Parathyroid adenoma (tissue), 2 donors: ENCODE measurements around the gene GRID2IP.

Experiments used
- H2AFZ ChIP-seq: fragments of 300-600 bp; sonication (generic); one replicate; pipeline ENCODE4 v1.7.0; 2017; ENCODE audit warnings: antibody characterized with exemption, mild to moderate bottlenecking
- H3K27ac ChIP-seq: fragments of 300-600 bp; sonication (generic); one replicate; pipeline ENCODE4 v1.7.0; 2017
- H3K27me3 ChIP-seq: fragments of 300-600 bp; sonication (generic); one replicate; pipeline ENCODE4 v1.7.0; 2017; ENCODE audit warnings: low read length; ENCODE audit not compliant: control insufficient read depth, insufficient read depth
- H3K36me3 ChIP-seq: fragments of 300-600 bp; sonication (generic); one replicate; pipeline ENCODE4 v1.7.0; 2017; ENCODE audit warnings: low read length; ENCODE audit not compliant: control insufficient read depth, insufficient read depth
- H3K4me1 ChIP-seq: fragments of 300-600 bp; sonication (generic); one replicate; pipeline ENCODE4 v1.7.0; 2017; ENCODE audit warnings: control low read depth
- H3K4me2 ChIP-seq: fragments of 300-600 bp; sonication (generic); one replicate; pipeline ENCODE4 v1.7.0; 2017; ENCODE audit warnings: low read length
- H3K4me3 ChIP-seq: fragments of 300-600 bp; sonication (generic); one replicate; pipeline ENCODE4 v1.7.0; 2017; ENCODE audit warnings: low read depth, low read length
- H3K79me2 ChIP-seq: fragments of 300-600 bp; sonication (generic); one replicate; pipeline ENCODE4 v1.7.0; 2017; ENCODE audit warnings: control low read depth
- H3K9ac ChIP-seq: fragments of 300-600 bp; sonication (generic); one replicate; pipeline ENCODE4 v1.7.0; 2017; ENCODE audit warnings: mild to moderate bottlenecking
- H3K9me3 ChIP-seq: fragments of 300-600 bp; sonication (generic); one replicate; pipeline ENCODE4 v1.7.0; 2017; ENCODE audit warnings: low read length; ENCODE audit not compliant: control insufficient read depth
- CTCF ChIP-seq: fragments of 300-600 bp; sonication (generic); IDR thresholded peaks from one replicate; pipeline ENCODE4 v1.7.0; 2017; ENCODE audit warnings: antibody characterized with exemption, mild to moderate bottlenecking
- donor health status: primary hyperparathyroidism.

GRID2IP gene

GRCh38 chr7:6500691-6501090 lies 50.6 kb downstream of the GRID2IP start:
- Histone ChIP-seq H3K4me2 (no peak overlapping the region), H3K79me2 (no peaks in the 10 kb centered on the region), H3K36me3 (no peaks in the 10 kb centered on the region), H3K4me3 (no peak overlapping the region), H3K9me3 (no peaks in the 10 kb centered on the region), H2AFZ (no peak overlapping the region), H3K4me1 (no peaks in the 10 kb centered on the region), H3K9ac (no peak overlapping the region), H3K27me3 (no peaks in the 10 kb centered on the region), H3K27ac (no peak overlapping the region)
- TF ChIP-seq CTCF: no peak

- H3K4me1 ChIP-seq: no peaks in the 10 kb centered on the region
- no peaks in the 10 kb centered on the region for H3K79me2 ChIP-seq
- H3K4me2 ChIP-seq: no peak overlapping the region
- H3K9ac ChIP-seq: no peak overlapping the region
- no peak overlapping the region for H3K4me3 ChIP-seq
- H3K9me3 ChIP-seq: no peaks in the 10 kb centered on the region
- H2AFZ ChIP-seq: no peak overlapping the region
- H3K27me3 ChIP-seq: no peaks in the 10 kb centered on the region
- no peaks in the 10 kb centered on the region for H3K36me3 ChIP-seq
- TF ChIP-seq CTCF: no peak
- no peak overlapping the region for H3K27ac ChIP-seq
These were observed 53.3 kb downstream of the GRID2IP start for GRCh38 chr7:6497994-6498393.

- no peak overlapping the region for H3K9ac ChIP-seq
- no peaks in the 10 kb centered on the region for H3K4me1 ChIP-seq
- no peaks in the 10 kb centered on the region for H3K9me3 ChIP-seq
- no peak overlapping the region for H3K4me2 ChIP-seq
- H3K36me3 ChIP-seq: no peaks in the 10 kb centered on the region
- H2AFZ ChIP-seq: no peak overlapping the region
- TF ChIP-seq CTCF: no peak
- no peaks in the 10 kb centered on the region for H3K79me2 ChIP-seq
- H3K27ac ChIP-seq: no peak overlapping the region
- no peak overlapping the region for H3K4me3 ChIP-seq
- no peaks in the 10 kb centered on the region for H3K27me3 ChIP-seq
These were observed 53.7 kb downstream of the GRID2IP start for GRCh38 chr7:6497637-6497905.

- Histone ChIP-seq H3K79me2 (no peaks in the 10 kb centered on the region), H3K9ac (no peak overlapping the region), H3K4me2 (no peak overlapping the region), H3K9me3 (no peaks in the 10 kb centered on the region), H3K27ac (no peak overlapping the region), H3K27me3 (no peaks in the 10 kb centered on the region), H3K4me1 (no peaks in the 10 kb centered on the region), H3K36me3 (no peaks in the 10 kb centered on the region), H2AFZ (no peak overlapping the region), H3K4me3 (no peak overlapping the region)
- TF ChIP-seq CTCF: no peak
These were observed 54.2 kb downstream of the GRID2IP start for GRCh38 chr7:6496842-6497636.

GRCh38 chr7:6495597-6496262 lies 55.5 kb downstream of the GRID2IP start:
- H3K79me2 ChIP-seq: no peaks in the 10 kb centered on the region
- no peaks in the 10 kb centered on the region for H3K27me3 ChIP-seq
- no peak overlapping the region for H2AFZ ChIP-seq
- no peaks in the 10 kb centered on the region for H3K36me3 ChIP-seq
- H3K27ac ChIP-seq: no peak overlapping the region
- no peaks in the 10 kb centered on the region for H3K9me3 ChIP-seq
- no peak overlapping the region for H3K4me3 ChIP-seq
- H3K4me1 ChIP-seq: no peaks in the 10 kb centered on the region
- H3K4me2 ChIP-seq: no peak overlapping the region
- TF ChIP-seq CTCF: no peak
- no peak overlapping the region for H3K9ac ChIP-seq
